ENCODE data around the gene MPPED2. TPM values are rescaled to one million over a fixed set of nuclear protein-coding genes. Genes with fewer than 3 reads are reported as not detected.

Gene MPPED2
- total RNA-seq, 1 donor from 2014 or later, result 15.7 TPM

GRCh38 chr11:30579415-30580175, 6.6 kb downstream of the MPPED2 start:
- Histone ChIP-seq H3K4me3 (ENCODE audit: low read length in 3 of 3) (no peak overlapping the region), H3K36me3 (ENCODE audit: control insufficient read depth in 3 of 3, insufficient read depth in 3 of 3, low read length in 3 of 3) (no peaks in the 10 kb centered on the region), H3K27me3 (ENCODE audit: control insufficient read depth in 3 of 3, insufficient read depth in 3 of 3, low read length in 3 of 3) (peaks cover 0 to 6% (median 3%) of the 10 kb centered on the region in 3 donors), H3K4me1 (ENCODE audit: control insufficient read depth in 3 of 3, insufficient read depth in 3 of 3, low read length in 3 of 3) (peaks cover 3% of the 10 kb centered on the region in 3 donors), H3K27ac (ENCODE audit: low read depth, low read length) (no peak overlapping the region), H3K9ac (ENCODE audit: low read depth in 1 of 3, low read length in 3 of 3) (no peak overlapping the region), H3K9me3 (ENCODE audit: control insufficient read depth in 3 of 3, low read length in 3 of 3) (no peaks in the 10 kb centered on the region)

GRCh38 chr11:30578406-30578805, 7.7 kb downstream of the MPPED2 start:
- H3K9me3 ChIP-seq (ENCODE audit: control insufficient read depth in 3 of 3, low read length in 3 of 3), result no peaks in the 10 kb centered on the region
- H3K36me3 ChIP-seq (ENCODE audit: control insufficient read depth in 3 of 3, insufficient read depth in 3 of 3, low read length in 3 of 3), result no peaks in the 10 kb centered on the region
- H3K27ac ChIP-seq (ENCODE audit: low read depth, low read length), result no peak overlapping the region
- no peak overlapping the region for H3K9ac ChIP-seq (ENCODE audit: low read depth in 1 of 3, low read length in 3 of 3)
- H3K27me3 ChIP-seq (ENCODE audit: control insufficient read depth in 3 of 3, insufficient read depth in 3 of 3, low read length in 3 of 3), result no peaks in the 10 kb centered on the region
- no peaks in the 10 kb centered on the region for H3K4me1 ChIP-seq (ENCODE audit: control insufficient read depth in 3 of 3, insufficient read depth in 3 of 3, low read length in 3 of 3)
- no peak overlapping the region for H3K4me3 ChIP-seq (ENCODE audit: low read length in 3 of 3)

DNA sequence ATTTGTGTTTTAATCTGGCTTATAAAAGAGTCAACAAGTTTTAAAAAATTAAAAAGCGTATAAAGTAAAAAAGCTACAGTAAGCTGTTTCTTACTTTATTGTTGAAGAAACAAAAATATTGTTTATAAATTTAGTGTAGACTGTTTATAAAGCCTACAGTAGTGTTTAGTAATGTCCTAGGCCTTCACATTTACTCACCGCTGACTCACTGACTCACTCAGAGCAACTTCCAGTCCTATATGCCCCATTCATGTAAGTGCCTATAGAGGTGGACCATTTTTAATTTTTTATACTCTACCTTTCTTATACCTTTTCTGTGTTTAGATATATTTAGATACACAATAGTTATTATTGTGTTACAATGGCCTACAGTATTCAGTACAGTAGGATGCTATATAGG, 12.2 kb downstream of the MPPED2 start:
- Histone ChIP-seq H3K36me3 (ENCODE audit: control insufficient read depth in 3 of 3, insufficient read depth in 3 of 3, low read length in 3 of 3) (no peaks in the 10 kb centered on the region), H3K27ac (ENCODE audit: low read depth, low read length) (no peak overlapping the region), H3K9ac (ENCODE audit: low read depth in 1 of 3, low read length in 3 of 3) (no peak overlapping the region), H3K27me3 (ENCODE audit: control insufficient read depth in 3 of 3, insufficient read depth in 3 of 3, low read length in 3 of 3) (no peaks in the 10 kb centered on the region), H3K4me3 (ENCODE audit: low read length in 3 of 3) (no peak overlapping the region), H3K4me1 (ENCODE audit: control insufficient read depth in 3 of 3, insufficient read depth in 3 of 3, low read length in 3 of 3) (no peaks in the 10 kb centered on the region), H3K9me3 (ENCODE audit: control insufficient read depth in 3 of 3, low read length in 3 of 3) (no peaks in the 10 kb centered on the region)

- no peaks in the 10 kb centered on the region for H3K4me1 ChIP-seq (ENCODE audit: control insufficient read depth in 3 of 3, insufficient read depth in 3 of 3, low read length in 3 of 3)
- H3K27me3 ChIP-seq (ENCODE audit: control insufficient read depth in 3 of 3, insufficient read depth in 3 of 3, low read length in 3 of 3), result no peaks in the 10 kb centered on the region
- no peak overlapping the region for H3K27ac ChIP-seq (ENCODE audit: low read depth, low read length)
- H3K9ac ChIP-seq (ENCODE audit: low read depth in 1 of 3, low read length in 3 of 3), result no peak overlapping the region
- H3K36me3 ChIP-seq (ENCODE audit: control insufficient read depth in 3 of 3, insufficient read depth in 3 of 3, low read length in 3 of 3), result no peaks in the 10 kb centered on the region
- H3K4me3 ChIP-seq (ENCODE audit: low read length in 3 of 3), result no peak overlapping the region
- H3K9me3 ChIP-seq (ENCODE audit: control insufficient read depth in 3 of 3, low read length in 3 of 3), result no peaks in the 10 kb centered on the region
Observed at GRCh38 chr11:30568931-30569330, 17.2 kb downstream of the MPPED2 start.

- Histone ChIP-seq H3K4me3 (ENCODE audit: low read length in 3 of 3) (no peak overlapping the region), H3K36me3 (ENCODE audit: control insufficient read depth in 3 of 3, insufficient read depth in 3 of 3, low read length in 3 of 3) (no peaks in the 10 kb centered on the region), H3K4me1 (ENCODE audit: control insufficient read depth in 3 of 3, insufficient read depth in 3 of 3, low read length in 3 of 3) (no peaks in the 10 kb centered on the region), H3K27ac (ENCODE audit: low read depth, low read length) (no peak overlapping the region), H3K9me3 (ENCODE audit: control insufficient read depth in 3 of 3, low read length in 3 of 3) (no peaks in the 10 kb centered on the region), H3K9ac (ENCODE audit: low read depth in 1 of 3, low read length in 3 of 3) (no peak overlapping the region), H3K27me3 (ENCODE audit: control insufficient read depth in 3 of 3, insufficient read depth in 3 of 3, low read length in 3 of 3) (no peaks in the 10 kb centered on the region)
Observed at GRCh38 chr11:30567644-30568043, 18.5 kb downstream of the MPPED2 start.

DNA sequence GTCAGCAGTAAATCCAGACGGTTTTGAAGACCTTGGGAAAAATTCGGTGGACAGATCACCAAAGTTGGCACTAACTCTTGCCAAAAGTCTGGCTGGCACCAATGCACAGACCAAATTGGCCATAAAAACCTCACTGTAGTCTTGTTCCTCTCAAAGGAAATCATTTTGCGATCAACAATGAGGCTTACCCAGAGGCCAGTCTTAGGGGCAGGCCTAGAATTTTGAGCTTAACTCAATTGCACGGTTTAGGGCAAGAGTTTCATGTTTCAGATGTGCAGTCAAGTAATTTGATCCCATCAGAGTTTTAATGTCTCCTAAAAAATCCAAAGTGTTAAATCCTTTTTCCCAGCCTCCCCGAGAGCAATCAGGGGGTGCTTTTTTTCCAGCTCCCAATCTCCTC, 19.0 kb downstream of the MPPED2 start:
- Histone ChIP-seq H3K9me3 (ENCODE audit: control insufficient read depth in 3 of 3, low read length in 3 of 3) (no peaks in the 10 kb centered on the region), H3K4me1 (ENCODE audit: control insufficient read depth in 3 of 3, insufficient read depth in 3 of 3, low read length in 3 of 3) (no peaks in the 10 kb centered on the region), H3K4me3 (ENCODE audit: low read length in 3 of 3) (no peak overlapping the region), H3K27me3 (ENCODE audit: control insufficient read depth in 3 of 3, insufficient read depth in 3 of 3, low read length in 3 of 3) (no peaks in the 10 kb centered on the region), H3K9ac (ENCODE audit: low read depth in 1 of 3, low read length in 3 of 3) (no peak overlapping the region), H3K36me3 (ENCODE audit: control insufficient read depth in 3 of 3, insufficient read depth in 3 of 3, low read length in 3 of 3) (no peaks in the 10 kb centered on the region), H3K27ac (ENCODE audit: low read depth, low read length) (no peak overlapping the region)

- no peaks in the 10 kb centered on the region for H3K9me3 ChIP-seq (ENCODE audit: control insufficient read depth in 3 of 3, low read length in 3 of 3)
- H3K27ac ChIP-seq (ENCODE audit: low read depth, low read length), result no peak overlapping the region
- peaks cover 0 to 1% (median 0%) of the 10 kb centered on the region in 3 donors for H3K4me1 ChIP-seq (ENCODE audit: control insufficient read depth in 3 of 3, insufficient read depth in 3 of 3, low read length in 3 of 3)
- no peak overlapping the region for H3K9ac ChIP-seq (ENCODE audit: low read depth in 1 of 3, low read length in 3 of 3)
- H3K27me3 ChIP-seq (ENCODE audit: control insufficient read depth in 3 of 3, insufficient read depth in 3 of 3, low read length in 3 of 3), result no peaks in the 10 kb centered on the region
- no peak overlapping the region for H3K4me3 ChIP-seq (ENCODE audit: low read length in 3 of 3)
- no peaks in the 10 kb centered on the region for H3K36me3 ChIP-seq (ENCODE audit: control insufficient read depth in 3 of 3, insufficient read depth in 3 of 3, low read length in 3 of 3)
Observed at GRCh38 chr11:30566482-30566881, 19.7 kb downstream of the MPPED2 start.

GRCh38 chr11:30565027-30565426, 21.1 kb downstream of the MPPED2 start:
- Histone ChIP-seq H3K27me3 (ENCODE audit: control insufficient read depth in 3 of 3, insufficient read depth in 3 of 3, low read length in 3 of 3) (no peaks in the 10 kb centered on the region), H3K9ac (ENCODE audit: low read depth in 1 of 3, low read length in 3 of 3) (no peak overlapping the region), H3K4me1 (ENCODE audit: control insufficient read depth in 3 of 3, insufficient read depth in 3 of 3, low read length in 3 of 3) (peaks cover 0 to 6% (median 0%) of the 10 kb centered on the region in 3 donors), H3K9me3 (ENCODE audit: control insufficient read depth in 3 of 3, low read length in 3 of 3) (no peaks in the 10 kb centered on the region), H3K4me3 (ENCODE audit: low read length in 3 of 3) (no peak overlapping the region), H3K27ac (ENCODE audit: low read depth, low read length) (no peak overlapping the region), H3K36me3 (ENCODE audit: control insufficient read depth in 3 of 3, insufficient read depth in 3 of 3, low read length in 3 of 3) (no peaks in the 10 kb centered on the region)

DNA sequence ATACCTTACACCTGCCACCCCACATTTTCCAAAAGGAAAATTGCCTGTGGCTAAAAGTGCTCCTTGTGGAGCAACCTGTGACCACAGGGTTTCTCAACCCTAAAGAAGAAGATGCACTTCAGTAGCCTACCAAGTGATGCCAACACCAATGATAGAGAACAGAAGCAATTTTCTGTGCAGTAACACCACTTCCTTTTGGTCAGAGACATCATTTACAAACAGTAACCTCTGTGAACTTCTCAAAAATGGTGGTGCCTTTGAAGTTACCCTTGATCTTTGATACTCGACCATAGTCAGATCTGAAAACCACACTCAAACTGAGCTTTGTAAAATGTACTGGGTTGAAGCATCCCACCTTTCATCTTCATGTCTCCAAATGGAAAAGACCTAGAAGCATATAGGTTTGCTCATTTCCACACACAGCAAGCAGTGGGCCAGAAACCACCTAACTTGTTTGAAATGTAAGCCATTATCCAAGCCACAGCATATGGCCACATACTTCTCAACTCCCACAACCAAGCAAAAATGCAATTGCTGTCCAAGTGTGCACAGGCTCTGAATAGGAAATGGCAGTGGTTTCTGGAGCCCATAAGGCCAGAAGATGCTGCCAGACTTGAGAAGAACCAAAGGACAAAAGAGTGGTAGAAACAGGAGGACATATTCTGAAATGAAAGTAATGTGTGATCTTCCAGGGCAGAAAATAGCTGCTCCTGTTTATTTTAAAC, 24.3 kb downstream of the MPPED2 start:
- no peaks in the 10 kb centered on the region for H3K27me3 ChIP-seq (ENCODE audit: control insufficient read depth in 3 of 3, insufficient read depth in 3 of 3, low read length in 3 of 3)
- no peak overlapping the region for H3K4me3 ChIP-seq (ENCODE audit: low read length in 3 of 3)
- H3K4me1 ChIP-seq (ENCODE audit: control insufficient read depth in 3 of 3, insufficient read depth in 3 of 3, low read length in 3 of 3), result peaks cover 0 to 6% (median 0%) of the 10 kb centered on the region in 3 donors
- H3K36me3 ChIP-seq (ENCODE audit: control insufficient read depth in 3 of 3, insufficient read depth in 3 of 3, low read length in 3 of 3), result no peaks in the 10 kb centered on the region
- no peaks in the 10 kb centered on the region for H3K9me3 ChIP-seq (ENCODE audit: control insufficient read depth in 3 of 3, low read length in 3 of 3)
- no peak overlapping the region for H3K27ac ChIP-seq (ENCODE audit: low read depth, low read length)
- H3K9ac ChIP-seq (ENCODE audit: low read depth in 1 of 3, low read length in 3 of 3), result no peak overlapping the region

All from skeletal muscle tissue (tissue), 4 donors.